ENCODE data around the gene LRIG3. TPM values are rescaled to one million over a fixed set of nuclear protein-coding genes. Genes with fewer than 3 reads are reported as not detected.

Gene LRIG3
- total RNA-seq, 1 donor from 2014 or later, result 57.4 TPM

GRCh38 chr12:58901664-58902063, 18.6 kb downstream of the LRIG3 start:
- no peak for DNase-seq (ENCODE audit: low read depth)

- no peak for DNase-seq (ENCODE audit: low read depth)
These were observed 22.3 kb downstream of the LRIG3 start for GRCh38 chr12:58897969-58898368.

- no peak for DNase-seq (ENCODE audit: low read depth)
These were observed 24.0 kb downstream of the LRIG3 start for GRCh38 chr12:58896278-58896677.

- DNase-seq (ENCODE audit: low read depth), result no peak
These were observed 25.3 kb downstream of the LRIG3 start for GRCh38 chr12:58895053-58895452.

GRCh38 chr12:58894040-58894439, 26.3 kb downstream of the LRIG3 start:
- no peak for DNase-seq (ENCODE audit: low read depth)

- peak; percentile 38 for DNase-seq (ENCODE audit: low read depth)
These were observed 26.8 kb downstream of the LRIG3 start for GRCh38 chr12:58893495-58893894.

GRCh38 chr12:58889557-58889956, 30.7 kb downstream of the LRIG3 start:
- DNase-seq (ENCODE audit: low read depth), result no peak

- peak; percentile 99 for DNase-seq (ENCODE audit: low read depth)
These were observed 32.0 kb downstream of the LRIG3 start for GRCh38 chr12:58888131-58888783.

- no peak for DNase-seq (ENCODE audit: low read depth)
These were observed 33.2 kb downstream of the LRIG3 start for GRCh38 chr12:58887068-58887467.

- DNase-seq (ENCODE audit: low read depth), result peak; percentile 17
These were observed 33.8 kb downstream of the LRIG3 start for GRCh38 chr12:58886474-58886873.

GRCh38 chr12:58884916-58885315, 35.4 kb downstream of the LRIG3 start:
- DNase-seq (ENCODE audit: low read depth), result no peak

- DNase-seq (ENCODE audit: low read depth), result no peak
These were observed 36.5 kb downstream of the LRIG3 start for GRCh38 chr12:58883576-58884334.

- no peak for DNase-seq (ENCODE audit: low read depth)
These were observed 37.5 kb downstream of the LRIG3 start for GRCh38 chr12:58882826-58883225.

- DNase-seq (ENCODE audit: low read depth), result no peak
These were observed 38.5 kb downstream of the LRIG3 start for GRCh38 chr12:58881816-58882215.

- no peak for DNase-seq (ENCODE audit: low read depth)
These were observed 39.7 kb downstream of the LRIG3 start for GRCh38 chr12:58880639-58881038.

- DNase-seq (ENCODE audit: low read depth), result peak; percentile 95
These were observed 43.0 kb downstream of the LRIG3 start for GRCh38 chr12:58877243-58877743.

GRCh38 chr12:58873496-58873895, 46.8 kb downstream of the LRIG3 start:
- peak; percentile 88 for DNase-seq (ENCODE audit: low read depth)

- no peak for DNase-seq (ENCODE audit: low read depth)
These were observed 48.7 kb downstream of the LRIG3 start for GRCh38 chr12:58871556-58871955.

- DNase-seq (ENCODE audit: low read depth), result no peak
These were observed 49.7 kb downstream of the LRIG3 start for GRCh38 chr12:58870595-58870994.

- no peak for DNase-seq (ENCODE audit: low read depth)
These were observed 59.5 kb downstream of the LRIG3 start for GRCh38 chr12:58860788-58861240.

GRCh38 chr12:58860056-58860787, 60.1 kb downstream of the LRIG3 start:
- no peak for DNase-seq (ENCODE audit: low read depth)

- DNase-seq (ENCODE audit: low read depth), result no peak
These were observed 62.3 kb downstream of the LRIG3 start for GRCh38 chr12:58858030-58858429.

Data from renal cortical epithelial cell (primary cell).